Loucy (cell line): Measurements from ENCODE around the gene OR1N2.

Source experiments
- EZH2phosphoT487 ChIP-seq: fragments of 200-600 bp; IDR thresholded peaks from 2 replicates; pipeline ENCODE4 v1.6.1; 2018; ENCODE audit warnings: antibody characterized with exemption, mild to moderate bottlenecking, moderate library complexity, borderline replicate concordance
- TF ChIP-seq, protein P1 (sequence below): fragments of 200-600 bp; sonication (generic); conservative IDR thresholded peaks from 2 replicates; pipeline ENCODE4 v1.5.1; 2014; ENCODE audit warnings: mild to moderate bottlenecking, antibody characterized with exemption, low read length

DNA sequence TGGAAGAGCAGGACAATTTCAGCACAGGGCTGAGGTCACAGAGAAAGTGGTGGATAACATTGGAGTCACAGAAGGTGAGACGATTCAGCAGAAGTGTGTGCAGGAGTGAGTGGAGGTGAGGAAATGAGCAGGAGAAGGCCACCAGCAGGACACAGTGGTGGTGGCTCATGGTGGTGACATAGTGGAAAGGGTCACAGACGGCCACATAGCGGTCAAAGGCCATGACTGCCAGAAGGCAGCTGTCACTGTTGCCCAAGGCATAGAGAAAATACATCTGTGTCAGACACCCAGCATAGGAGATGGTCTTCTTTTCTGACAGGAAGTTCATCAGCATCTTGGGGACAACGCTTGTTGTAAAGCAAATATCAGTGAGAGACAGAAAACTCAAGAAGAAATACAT, 15.0 kb downstream of the OR1N2 start:
- TF ChIP-seq, protein P1, sequence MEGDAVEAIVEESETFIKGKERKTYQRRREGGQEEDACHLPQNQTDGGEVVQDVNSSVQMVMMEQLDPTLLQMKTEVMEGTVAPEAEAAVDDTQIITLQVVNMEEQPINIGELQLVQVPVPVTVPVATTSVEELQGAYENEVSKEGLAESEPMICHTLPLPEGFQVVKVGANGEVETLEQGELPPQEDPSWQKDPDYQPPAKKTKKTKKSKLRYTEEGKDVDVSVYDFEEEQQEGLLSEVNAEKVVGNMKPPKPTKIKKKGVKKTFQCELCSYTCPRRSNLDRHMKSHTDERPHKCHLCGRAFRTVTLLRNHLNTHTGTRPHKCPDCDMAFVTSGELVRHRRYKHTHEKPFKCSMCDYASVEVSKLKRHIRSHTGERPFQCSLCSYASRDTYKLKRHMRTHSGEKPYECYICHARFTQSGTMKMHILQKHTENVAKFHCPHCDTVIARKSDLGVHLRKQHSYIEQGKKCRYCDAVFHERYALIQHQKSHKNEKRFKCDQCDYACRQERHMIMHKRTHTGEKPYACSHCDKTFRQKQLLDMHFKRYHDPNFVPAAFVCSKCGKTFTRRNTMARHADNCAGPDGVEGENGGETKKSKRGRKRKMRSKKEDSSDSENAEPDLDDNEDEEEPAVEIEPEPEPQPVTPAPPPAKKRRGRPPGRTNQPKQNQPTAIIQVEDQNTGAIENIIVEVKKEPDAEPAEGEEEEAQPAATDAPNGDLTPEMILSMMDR, result no peak
- no peak for TF ChIP-seq EZH2phosphoT487
